BJ (cell line): ENCODE measurements around the gene HTR3B. TPM values are rescaled to one million over a fixed set of nuclear protein-coding genes. Genes with fewer than 3 reads are reported as not detected.

Experiments
- CTCF ChIA-PET: fragments of 350-600 bp; formaldehyde crosslinking; extraction: SDS; loops from one replicate; lab custom pipeline; 2021; ENCODE audit warnings: antibody characterized with exemption, inconsistent platforms; lab: Yijun Ruan, JAX
- POLR2A ChIA-PET: fragments of 300-600 bp; sonication (Branson Sonifier 250); formaldehyde crosslinking; extraction: SDS; loops from one replicate; lab custom pipeline; 2021; ENCODE audit warnings: antibody characterized with exemption; lab: Charles Lee
- DNase-seq: peaks from one replicate; pipeline ENCODE4 v3.0.0-alpha.2; 2011; ENCODE audit warnings: low read depth
- H3K27me3 ChIP-seq: 2 replicates; pipeline ENCODE4 v1.6.0; 2011; ENCODE audit warnings: low read length; ENCODE audit not compliant: control insufficient read depth, insufficient read depth
- H3K36me3 ChIP-seq: 2 replicates; pipeline ENCODE4 v1.5.1; 2011; ENCODE audit warnings: low read length; ENCODE audit not compliant: control insufficient read depth, insufficient read depth
- H3K4me3 ChIP-seq: 2 replicates; pipeline ENCODE4 v1.5.1; 2011; ENCODE audit warnings: low read depth, mild to moderate bottlenecking, control low read depth, low read length
- polyA plus RNA-seq: library from polyadenylated mRNA; depleted of rRNA; stranded (reverse); fragments of >200 nt; gene quantifications from 2 replicates; pipeline ENCODE4 v1.2.3, GENCODE V29; 2011; rRNA removed
- small RNA-seq: library from RNA; depleted of rRNA; stranded (forward); fragments of <200 nt; gene quantifications from one replicate; pipeline ENCODE3, GENCODE V24; 2012; ENCODE audit warnings: low replicate concordance, low read depth; ENCODE audit not compliant: insufficient read length
- TF ChIP-seq, protein P1 (sequence below): IDR thresholded peaks from 2 replicates; pipeline ENCODE4 v1.5.1; 2011; ENCODE audit warnings: low read depth, mild to moderate bottlenecking, control low read depth, inconsistent platforms, low read length, moderate library complexity; ENCODE audit not compliant: insufficient read depth

The HTR3B gene
- polyA plus RNA-seq, 1 experiment, result not detected

DNA sequence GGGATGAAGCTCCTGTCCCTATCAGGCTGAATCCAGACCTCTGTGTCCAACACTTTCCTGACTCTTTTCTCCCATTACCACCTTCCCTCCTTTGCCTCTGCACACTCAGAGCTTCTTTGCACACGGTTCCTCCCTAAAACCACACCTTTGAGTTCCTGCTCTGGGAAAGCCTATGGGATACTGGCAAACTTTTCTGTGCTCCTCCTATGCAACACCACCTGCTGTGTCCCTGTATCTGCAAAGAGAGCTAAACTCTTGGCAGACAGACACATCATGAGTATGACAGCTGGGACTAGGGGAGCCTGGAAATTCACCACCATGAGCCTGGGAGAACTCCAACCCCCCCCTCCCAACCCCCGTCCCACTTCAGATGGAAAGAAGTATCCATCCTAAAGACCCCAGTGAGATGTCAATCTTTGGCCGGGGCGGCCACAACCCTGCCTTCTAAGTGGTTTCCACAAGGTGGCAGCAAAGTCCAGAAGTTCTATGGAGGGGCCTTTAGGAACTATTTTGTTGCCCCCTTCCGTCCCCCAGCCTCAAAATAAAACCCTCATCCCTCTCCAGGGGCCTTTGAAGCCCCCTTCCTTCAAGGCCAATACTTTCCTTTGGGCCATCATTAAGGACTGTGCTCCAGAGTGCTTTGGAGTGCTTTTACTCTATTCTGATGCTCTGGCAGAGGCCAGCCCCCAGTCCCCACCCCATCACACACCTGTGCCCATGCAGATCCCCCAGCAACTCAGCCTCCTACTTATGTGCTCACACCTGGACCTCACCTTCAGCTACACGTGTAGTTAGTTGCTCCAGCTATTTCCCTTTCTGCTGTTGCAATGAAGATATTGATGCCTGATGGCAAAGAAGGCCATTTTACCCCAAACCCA is 89.7 kb downstream of the HTR3B start:
- Histone ChIP-seq H3K36me3 (no peaks in the 10 kb centered on the region), H3K4me3 (no peak overlapping the region), H3K27me3 (0 out of 2 replicates have a peak, but pooled peaks cover 1% of the 10 kb centered on the region)
- ChIA-PET POLR2A (no interaction called here), CTCF (interaction anchor here (0.6 to 9.3 kb wide), 15 partner anchors 9 to 287 kb away, joined by 3 to 218 read pairs (median 5); no protein-coding TSS in a partner anchor)
- TF ChIP-seq, protein P1, sequence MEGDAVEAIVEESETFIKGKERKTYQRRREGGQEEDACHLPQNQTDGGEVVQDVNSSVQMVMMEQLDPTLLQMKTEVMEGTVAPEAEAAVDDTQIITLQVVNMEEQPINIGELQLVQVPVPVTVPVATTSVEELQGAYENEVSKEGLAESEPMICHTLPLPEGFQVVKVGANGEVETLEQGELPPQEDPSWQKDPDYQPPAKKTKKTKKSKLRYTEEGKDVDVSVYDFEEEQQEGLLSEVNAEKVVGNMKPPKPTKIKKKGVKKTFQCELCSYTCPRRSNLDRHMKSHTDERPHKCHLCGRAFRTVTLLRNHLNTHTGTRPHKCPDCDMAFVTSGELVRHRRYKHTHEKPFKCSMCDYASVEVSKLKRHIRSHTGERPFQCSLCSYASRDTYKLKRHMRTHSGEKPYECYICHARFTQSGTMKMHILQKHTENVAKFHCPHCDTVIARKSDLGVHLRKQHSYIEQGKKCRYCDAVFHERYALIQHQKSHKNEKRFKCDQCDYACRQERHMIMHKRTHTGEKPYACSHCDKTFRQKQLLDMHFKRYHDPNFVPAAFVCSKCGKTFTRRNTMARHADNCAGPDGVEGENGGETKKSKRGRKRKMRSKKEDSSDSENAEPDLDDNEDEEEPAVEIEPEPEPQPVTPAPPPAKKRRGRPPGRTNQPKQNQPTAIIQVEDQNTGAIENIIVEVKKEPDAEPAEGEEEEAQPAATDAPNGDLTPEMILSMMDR, result peak; percentile 71
- DNase-seq, result no peak

Small RNA genes lying within 50 kb of the gene (small RNA-seq; reads per million reads assigned to genes)
- not detected for gene RNU6-1107P

Other genes starting within 250 kb of the HTR3B start
- gene TMPRSS5, start 198.5 kb upstream of the HTR3B start, polyA plus RNA-seq, result 0.10 and 0.21 TPM in 2 replicates
- gene ZW10, start 131.1 kb upstream of the HTR3B start, polyA plus RNA-seq, result 6.3 and 12.8 TPM in 2 replicates
- gene CLDN25, start 125.0 kb upstream of the HTR3B start, polyA plus RNA-seq, result not detected in 2 replicates
- gene USP28, start 29.2 kb upstream of the HTR3B start, polyA plus RNA-seq, result 22.6 and 31.0 TPM in 2 replicates
- gene HTR3A, start 70.3 kb downstream of the HTR3B start, polyA plus RNA-seq, result not detected in 2 replicates
- gene ZBTB16, start 154.9 kb downstream of the HTR3B start, polyA plus RNA-seq, result not detected in 2 replicates